Measurements from ENCODE around the gene EIPR1.

The EIPR1 gene

DNA sequence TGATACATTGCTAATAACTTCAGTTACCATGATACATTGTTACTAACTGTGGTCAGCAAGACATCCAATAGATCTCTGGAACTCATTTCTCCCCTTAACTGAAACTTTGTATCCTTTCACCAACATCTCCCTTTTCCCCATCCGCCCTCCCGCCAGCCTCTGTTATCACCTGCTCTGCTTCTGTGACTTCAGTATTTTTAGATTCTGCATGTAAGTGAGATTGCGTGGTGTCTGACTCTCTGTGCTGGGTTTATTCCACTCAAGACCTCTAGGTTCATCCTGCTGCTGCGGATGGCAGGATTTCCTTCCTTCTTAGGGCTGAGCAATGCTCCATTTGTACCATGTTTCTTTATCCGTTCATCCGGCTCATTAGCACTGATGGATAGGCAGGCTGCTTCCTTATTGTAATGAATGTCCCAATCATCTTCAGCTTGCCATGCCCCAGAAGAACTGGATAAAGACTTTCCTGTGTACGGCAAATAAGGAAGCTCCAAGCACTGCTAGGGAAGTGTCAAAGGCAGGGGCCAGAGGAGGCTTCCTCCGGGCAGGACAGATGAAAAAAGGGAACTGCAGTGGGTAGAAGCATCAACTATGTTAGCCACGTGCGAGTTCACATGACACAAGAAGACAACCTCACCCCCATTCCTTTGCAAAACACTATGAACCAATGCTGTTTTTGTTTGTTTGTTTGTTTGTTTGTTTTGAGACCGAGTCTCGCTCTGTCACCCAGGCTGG lies 113.4 kb downstream of the EIPR1 start:
- DNase-seq, result no peak

DNA sequence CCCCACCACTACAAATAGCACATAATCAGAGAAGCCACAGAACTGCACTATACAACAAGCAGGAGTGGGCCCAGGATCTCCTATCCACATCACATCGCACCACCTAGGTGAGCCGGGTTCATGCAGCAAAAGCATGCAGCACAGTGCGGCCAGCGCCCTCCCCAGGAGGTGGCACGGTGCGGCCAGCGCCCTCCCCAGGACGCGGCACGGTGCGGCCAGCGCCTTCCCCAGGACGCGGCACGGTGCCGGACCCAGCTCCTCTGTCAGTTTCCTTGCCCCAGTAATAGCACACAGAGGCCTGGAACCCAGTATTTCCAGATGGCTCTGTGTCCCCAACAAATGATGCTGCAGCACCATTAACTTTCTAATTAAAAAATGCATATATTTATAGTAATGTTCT lies 114.1 kb downstream of the EIPR1 start:
- no peak for DNase-seq

- DNase-seq, result no peak
Observed at GRCh38 chr2:3262437-3263388, 114.9 kb downstream of the EIPR1 start.

GRCh38 chr2:3261511-3261910 lies 116.1 kb downstream of the EIPR1 start:
- DNase-seq, result no peak

GRCh38 chr2:3260959-3261358 lies 116.7 kb downstream of the EIPR1 start:
- DNase-seq, result no peak

DNA sequence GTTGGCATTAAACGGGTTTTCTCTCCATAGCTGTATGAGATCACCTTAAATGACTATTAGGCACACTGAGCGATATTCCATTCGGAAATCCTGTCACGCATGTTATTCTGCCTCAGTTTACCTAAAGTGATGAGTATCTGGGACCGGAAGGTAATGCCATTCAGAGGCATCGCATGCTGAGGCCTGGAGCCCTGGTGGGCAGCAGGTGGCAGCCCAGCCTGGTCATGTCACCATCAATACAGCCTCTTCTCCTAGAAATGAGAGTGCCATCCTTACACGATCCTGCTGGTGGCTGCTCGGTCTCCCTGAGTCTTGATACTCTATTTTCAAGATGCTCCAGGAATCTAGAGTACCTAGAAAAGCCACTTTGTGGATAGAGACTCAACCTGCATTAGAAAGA lies 119.8 kb downstream of the EIPR1 start:
- no peak for DNase-seq

GRCh38 chr2:3257166-3257565 lies 120.5 kb downstream of the EIPR1 start:
- no peak for DNase-seq

DNA sequence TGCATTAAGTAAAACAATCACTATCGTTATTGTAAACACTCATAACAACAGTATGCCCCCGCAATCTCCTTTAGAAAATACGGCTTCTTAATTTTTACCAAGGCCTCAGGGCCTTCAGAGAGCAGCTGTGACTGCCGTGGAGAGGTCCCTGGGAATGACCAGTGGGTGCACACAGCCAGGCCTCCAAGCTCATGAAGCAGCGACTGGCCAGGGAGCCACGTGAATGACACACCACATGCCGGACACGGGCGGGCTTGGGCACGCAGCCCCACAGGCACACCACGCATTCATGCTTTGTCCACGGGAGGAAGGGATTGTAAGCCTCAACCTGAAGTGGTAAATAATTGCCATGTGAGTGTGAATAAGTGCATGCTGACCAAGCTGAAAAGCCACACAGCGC lies 121.0 kb downstream of the EIPR1 start:
- no peak for DNase-seq

GRCh38 chr2:3256157-3256556 lies 121.5 kb downstream of the EIPR1 start:
- DNase-seq, result no peak

DNA sequence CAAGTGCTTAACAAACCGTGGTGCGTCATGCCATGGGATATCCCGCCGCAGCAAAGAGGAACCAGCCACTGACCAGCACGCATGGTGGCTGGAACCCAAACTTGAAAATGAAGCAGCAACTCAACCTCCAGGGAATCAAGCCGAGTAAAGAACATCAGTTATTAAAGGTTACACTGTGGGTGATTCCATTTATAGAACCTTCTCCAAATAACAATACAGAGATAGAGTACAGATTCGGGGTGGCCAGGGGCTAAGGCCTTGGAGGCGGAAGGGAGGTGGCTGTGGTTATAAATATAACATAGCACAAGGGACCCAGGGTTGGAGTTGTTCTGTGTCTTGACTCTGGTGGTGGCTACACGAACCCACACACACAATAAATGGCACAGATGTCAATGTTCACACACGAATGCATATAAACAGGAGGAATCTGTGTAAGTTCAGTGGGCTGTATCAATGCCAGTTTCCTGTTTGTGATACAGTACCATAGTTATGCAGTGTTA lies 123.1 kb downstream of the EIPR1 start:
- DNase-seq, result no peak

DNA sequence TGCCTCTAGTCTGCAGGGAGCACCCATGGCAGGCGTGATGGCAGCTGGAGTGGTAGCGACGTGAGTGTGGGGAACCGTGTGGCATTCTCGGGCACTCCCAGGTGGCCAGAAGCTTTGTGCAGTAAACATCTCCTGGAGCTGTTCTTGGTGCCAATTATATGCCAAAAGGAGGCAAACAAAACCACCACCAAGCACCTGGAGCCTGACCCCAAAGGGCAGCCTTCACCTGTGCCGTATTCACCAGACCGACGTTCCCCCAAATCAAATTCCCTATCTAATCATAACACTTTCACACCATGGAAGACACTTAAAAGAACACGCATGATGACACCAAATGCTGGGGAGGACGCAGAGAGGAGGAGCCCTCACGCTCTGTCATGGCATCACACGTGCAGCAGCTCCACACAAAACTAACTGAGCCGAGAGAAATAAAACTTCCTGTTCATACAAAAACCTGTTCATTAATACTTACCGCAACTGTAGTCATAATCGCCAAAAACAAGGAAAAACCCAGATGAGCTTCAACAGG lies 123.6 kb downstream of the EIPR1 start:
- DNase-seq, result no peak

DNA sequence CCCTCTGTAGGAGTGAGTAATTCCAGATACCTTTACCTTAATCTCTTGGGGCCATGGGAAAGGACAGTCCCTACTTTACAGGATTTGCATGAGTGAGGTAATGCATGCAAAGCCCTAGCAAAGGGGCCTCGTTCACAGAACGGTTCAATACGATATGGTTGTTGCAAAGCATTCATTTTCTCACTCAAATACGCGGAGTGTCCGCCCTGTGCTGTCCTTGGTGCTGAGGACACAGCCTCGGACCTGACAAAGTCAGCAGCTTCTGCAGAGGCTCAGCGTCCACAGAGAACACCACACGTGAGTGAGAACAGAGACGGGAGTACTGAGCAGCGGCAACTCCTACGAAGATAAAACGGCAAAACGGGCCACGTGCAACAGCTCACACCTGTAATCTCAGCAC lies 125.7 kb downstream of the EIPR1 start:
- DNase-seq, result no peak

DNA sequence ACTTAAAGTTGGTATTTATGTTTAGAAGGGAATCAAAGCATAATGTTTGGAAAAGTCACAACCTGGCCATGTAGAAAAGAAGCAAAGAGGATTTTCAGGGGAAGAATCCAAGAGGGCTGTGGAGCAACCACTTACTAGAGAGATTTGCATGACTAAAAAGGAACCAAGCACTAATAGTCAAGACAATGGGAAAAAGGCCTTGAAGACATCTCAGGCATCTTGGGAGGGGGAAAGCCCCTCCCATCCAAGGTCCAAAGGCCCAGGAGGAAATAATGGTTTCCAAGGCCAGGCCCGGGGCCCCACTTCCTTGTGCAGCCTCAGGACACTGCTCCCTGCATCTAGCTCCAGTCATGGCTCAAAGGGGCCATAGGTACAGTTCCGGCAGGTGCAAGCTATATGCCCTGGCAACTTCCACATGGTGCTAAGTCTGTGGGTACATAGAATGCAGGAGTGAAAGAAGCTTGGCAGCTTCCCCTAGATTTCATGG lies 128.1 kb downstream of the EIPR1 start:
- DNase-seq, result no peak

- no peak for DNase-seq
Observed at GRCh38 chr2:3248754-3249475, 128.7 kb downstream of the EIPR1 start.

DNA sequence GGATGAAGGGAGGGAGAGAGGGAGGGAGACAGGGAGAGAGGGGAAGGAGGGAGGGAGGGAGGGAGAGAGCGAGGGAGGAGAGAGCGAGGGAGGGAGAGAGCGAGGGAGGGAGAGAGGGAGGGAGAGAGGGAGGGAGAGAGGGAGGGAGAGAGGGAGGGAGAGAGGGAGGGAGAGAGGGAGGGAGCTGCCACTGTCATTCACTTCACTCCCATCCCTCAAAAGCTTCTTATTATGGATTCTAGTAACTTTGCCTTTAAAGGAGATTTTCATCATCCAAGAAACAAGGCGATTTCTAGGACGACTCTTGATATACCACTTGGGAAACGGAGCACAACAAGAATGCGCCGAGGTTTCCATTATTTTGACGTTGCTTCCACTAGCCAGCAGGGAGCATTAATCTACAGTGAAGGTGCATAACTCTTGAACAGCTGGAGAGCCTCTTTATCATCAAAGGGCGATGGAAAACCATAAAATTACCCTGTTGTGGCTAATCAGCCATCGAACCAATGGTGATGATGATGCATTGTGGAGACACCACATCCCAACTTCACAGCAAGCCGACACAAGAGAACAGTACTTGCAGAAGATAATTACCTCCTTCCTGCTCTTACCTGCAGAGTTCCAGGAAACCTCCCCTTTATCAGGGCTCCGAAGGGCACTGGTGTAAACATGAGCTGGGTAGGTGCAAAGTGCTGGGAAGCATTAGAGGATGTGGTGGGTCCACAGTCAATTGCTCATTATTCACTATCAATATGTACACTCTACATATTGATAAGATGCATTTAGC lies 130.5 kb downstream of the EIPR1 start:
- no peak for DNase-seq

GRCh38 chr2:3246406-3246805 lies 131.2 kb downstream of the EIPR1 start:
- no peak for DNase-seq

- DNase-seq, result no peak
Observed at GRCh38 chr2:3244486-3244885, 133.1 kb downstream of the EIPR1 start.

DNA sequence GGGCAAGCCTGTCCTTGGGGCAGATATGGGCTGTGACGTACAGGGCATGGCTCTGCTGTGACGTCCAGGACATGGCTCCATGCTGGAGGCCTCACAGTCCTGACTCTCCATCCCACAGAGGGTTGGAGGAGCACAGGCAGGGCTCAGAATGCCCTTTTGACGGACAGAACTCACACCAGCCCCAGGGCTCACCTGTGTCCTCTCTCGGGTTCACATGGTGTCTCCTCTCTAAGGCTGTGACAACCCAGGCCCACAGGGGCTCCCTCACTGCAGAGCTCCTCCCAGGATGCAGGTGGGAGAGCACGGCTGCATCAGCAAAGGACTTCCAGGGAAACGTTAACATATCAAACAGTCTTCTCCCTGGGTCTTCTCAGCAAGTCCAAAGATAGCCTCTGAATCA lies 133.8 kb downstream of the EIPR1 start:
- DNase-seq, result no peak

GRCh38 chr2:3242747-3243369 lies 134.8 kb downstream of the EIPR1 start:
- DNase-seq, result peak; percentile 64

- DNase-seq, result no peak
Observed at GRCh38 chr2:3241971-3242746, 135.5 kb downstream of the EIPR1 start.
